ENCODE measurements around the gene UMAD1.

Gene UMAD1

DNA sequence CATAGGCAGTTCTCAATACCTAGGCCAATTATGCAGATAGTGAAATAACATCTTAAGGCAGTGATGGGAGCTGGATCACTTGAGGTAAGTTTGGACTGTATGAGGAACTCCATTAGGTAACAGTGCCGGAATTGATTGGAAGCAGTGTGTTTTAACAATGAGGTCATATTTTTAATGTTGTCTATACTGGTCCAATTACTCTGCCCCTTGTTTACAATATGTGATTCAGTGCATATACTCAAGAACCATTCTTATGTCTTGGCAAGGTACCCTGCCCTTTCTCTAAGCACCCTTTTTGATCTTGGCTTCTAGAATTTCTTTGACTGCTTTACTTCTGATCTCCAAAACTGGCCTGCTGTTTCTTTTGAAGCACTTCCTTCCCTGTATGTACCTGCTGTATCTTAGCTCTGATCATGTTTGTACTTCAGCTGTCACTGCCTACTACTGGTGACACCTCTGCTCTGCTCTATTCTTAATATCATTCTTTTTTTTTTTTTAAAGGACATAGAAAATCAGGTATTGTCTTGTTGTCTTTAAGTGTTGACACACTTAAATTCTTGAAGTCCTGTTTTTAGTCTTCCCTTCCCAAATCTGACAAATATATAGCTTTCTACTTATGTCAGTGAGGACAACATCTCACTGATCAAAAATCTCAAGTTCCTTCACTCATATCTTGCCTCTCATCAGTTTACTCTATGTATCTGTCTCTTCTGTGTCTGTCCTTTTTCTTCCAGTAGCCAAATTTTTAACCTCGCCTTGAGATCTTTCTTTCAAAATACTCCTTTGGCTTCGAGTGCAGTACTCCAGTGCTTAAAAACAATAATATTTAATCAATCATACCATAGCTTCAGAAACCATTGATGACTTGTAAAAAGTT is 124.2 kb downstream of the UMAD1 start:
- no peak for DNase-seq (ENCODE audit: low spot score)

DNA sequence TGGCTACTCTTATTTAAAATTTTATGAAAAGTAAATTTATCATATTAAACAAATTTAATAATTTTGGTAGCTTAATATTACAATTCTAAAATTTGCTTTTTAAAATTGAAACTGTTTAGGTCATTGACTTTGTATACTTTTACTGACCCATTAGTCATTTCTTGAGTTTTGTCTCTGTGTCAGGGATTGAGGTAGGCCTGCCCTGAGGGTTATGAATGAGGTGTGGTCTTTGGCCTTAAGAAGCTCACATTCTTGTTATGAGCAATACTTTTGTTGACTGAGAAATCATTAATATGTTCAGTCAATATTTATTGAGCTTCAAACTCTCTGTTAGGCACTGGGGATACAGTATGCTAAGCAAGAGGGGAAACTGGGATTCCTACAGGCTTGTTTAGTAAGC is 124.9 kb downstream of the UMAD1 start:
- DNase-seq (ENCODE audit: low spot score) = no peak

DNA sequence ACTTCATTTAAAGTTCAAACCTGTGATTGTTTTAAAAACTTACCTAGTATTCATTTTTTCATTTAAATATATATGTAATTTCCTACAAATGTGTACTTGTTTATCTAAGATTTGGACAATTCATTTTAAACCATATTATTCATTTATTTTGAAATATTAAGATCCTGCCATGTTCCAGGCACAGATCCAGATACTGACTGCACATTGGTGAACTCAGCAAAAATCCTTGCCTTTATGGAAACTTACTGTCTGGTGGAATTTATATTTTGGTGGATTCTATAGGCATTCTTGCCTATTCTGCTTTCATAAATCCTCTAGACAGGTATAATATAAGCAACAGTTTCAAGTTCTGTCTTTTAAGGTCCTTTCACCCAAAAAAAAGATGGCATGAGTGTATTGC is 126.1 kb downstream of the UMAD1 start:
- DNase-seq (ENCODE audit: low spot score) = no peak

DNA sequence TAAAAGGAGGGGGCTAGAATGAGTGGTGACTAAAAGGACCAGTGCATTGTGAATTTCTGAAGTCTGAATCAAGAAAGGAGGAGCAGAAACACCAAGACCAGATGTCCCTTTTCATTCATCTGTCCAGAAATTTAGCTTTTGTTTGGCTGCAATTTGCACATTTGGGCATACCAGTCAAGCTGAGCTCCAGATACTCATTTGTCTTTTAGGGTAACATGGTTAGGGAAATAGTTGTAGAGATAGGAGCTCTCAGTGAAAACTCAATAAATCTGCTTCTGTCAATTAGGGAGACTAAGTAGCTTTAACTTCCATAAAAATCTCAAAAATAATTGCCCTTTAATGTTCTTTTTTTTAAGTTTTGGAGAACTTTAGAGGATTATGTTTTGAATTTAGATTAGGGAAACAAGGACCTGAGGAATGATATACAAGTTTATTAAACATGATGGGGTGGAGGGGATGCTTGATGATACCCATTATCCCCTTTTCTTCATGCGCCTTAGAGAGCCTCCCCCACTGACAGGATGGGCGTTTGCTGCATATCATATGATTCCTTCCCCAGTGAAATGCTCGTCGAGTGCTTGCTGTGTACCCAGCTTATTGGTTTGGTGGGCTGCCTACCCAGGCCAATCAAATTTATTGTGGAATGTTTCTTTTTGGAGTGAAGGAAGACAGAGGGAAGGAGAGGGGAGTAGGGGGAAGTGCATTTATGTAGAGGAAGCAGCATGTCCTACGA is 128.6 kb downstream of the UMAD1 start:
- DNase-seq (ENCODE audit: low spot score) = no peak

DNA sequence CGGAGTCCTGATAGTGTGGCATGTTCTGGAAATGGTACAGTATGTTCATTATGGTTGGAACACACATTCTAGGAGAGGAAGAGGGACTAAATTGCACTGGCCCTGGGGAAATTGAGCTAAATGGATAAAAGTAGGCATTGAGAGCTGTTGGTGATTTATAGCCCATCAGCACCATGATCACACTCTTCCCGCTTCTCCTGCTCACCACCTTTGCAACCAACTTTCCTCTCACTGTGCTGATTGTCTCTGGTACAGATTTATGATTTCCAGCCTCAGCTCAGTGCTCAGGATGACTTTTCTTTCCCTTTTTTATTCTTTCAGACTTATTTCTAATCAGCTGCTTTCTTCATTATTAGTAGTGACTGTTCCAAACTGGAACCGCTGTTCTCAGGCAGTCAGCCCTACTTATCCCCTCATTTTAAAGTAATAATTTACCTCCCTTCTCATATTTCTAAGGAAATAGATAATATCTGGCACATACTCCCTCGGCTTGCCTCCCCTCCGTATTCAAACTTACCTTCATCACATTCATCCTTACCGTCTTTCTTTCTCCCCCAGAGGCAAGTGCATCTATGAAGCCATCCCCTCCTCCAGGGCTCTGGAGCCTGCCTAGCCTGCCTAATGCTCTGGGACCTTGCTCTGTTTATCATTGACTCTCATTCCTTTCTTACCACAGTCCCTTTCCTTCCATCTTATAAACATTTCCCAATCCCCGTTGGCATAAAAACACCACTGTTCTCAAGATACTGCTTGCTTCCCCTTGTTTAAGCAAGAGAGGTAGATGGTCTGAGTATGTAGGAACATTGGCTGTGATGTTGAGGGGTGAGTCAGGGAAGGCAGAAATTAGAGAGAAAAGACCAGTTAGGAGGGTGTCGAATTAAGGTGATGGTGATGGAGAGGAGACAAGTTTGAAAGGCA is 129.4 kb downstream of the UMAD1 start:
- DNase-seq (ENCODE audit: low spot score) = no peak

DNA sequence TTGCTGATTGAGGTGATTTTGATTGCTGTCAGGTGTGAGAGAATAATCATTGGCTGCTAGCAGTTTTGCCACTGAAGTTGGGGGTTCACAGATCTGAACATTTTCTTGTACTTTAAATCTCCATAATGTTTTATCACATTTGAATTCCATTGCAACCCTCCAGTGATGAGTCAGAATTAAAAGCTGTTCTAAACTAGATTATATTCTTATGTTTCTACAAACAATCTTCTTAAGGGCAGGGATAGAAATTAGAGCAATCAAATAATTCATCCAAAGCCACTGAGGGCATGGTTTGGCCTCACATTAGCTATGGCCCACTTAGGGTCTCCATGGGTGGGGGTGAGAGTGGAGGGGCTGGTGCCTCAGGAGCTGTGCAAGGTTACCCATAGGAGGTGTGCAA is 130.9 kb downstream of the UMAD1 start:
- DNase-seq (ENCODE audit: low spot score) = no peak

DNA sequence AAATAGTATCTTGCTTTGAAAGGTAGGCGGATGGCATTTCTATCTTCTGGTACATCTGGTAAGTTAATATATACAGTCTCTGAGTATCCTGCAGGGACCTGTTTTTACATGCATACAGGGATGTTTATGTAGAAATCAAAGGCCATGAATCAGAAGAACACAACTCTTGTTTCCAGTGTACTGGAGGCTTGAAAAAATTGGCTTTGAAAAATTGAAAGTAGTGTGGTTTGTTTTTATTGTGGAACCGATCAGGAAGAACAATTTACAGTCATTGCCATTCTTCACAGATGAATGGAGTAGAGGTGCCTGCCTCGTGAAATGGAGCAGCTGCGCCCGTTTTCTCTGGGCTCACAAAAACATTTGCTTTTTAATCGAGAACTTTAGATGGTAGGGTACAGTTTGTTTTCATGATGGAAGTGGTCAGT is 131.9 kb downstream of the UMAD1 start:
- DNase-seq (ENCODE audit: low spot score) = no peak

DNA sequence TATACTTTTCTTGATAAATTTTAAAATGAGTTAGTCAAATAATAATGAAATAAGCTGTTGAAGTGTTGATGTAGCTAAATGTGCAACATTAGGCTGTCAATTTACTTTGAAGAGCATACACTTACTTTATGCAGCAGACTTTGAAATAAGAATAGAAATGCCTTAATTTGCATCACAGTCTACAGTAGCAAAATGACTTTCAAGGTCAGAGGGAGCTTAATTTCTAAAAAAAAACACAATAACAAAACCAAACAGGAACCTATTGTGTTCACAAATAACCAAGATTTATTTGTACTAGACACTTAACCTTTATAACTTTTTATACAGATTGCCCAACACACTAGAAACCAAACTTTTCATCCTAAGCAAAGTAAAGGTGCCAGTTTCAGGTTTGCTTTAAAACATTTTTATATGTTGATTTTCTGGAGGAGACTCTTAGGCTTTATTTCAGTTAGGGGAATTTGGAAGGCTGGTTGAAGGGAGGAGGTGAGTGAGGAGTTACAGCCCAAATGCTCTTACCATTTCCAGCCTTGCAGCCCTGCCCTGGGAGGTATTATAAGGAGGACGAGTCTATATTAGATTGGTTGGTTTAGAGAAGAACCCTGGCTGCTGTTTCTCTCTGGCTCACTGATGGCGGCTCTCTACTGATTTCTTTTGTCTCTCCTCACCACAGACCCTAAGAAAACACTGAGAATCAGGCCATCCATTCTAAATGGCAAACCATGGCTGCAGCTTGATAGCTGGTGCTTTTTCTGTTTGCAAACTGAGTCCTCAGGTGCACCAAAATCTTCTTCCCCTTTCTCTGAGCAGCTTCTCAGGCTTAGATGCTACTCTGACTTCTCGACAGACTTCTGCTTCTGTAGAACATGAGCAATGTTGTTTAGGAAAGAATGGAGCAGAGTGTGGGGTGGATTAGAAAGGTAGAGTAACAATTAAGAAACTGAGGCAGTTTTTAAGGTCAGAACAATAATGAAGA is 133.1 kb downstream of the UMAD1 start:
- no peak for DNase-seq (ENCODE audit: low spot score)

DNA sequence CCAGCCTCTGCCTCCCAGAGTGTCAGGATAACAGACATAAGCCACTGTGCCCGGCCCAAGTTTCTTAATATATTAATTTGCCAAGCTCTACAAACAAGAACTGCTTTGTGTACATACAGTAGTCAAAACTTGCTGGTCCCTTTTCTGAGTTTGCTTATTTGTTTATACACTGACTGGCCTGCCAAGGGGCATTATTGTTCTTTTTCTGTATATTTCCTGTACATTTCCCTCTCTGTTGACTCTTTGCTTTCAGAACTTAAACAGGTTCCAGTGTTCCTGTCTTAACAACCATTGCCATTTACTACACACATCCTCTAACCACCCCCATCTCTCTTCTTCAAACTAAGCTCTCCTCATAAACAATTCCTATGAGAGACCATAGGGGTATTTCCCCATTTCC is 139.3 kb downstream of the UMAD1 start:
- no peak for DNase-seq (ENCODE audit: low spot score)

DNA sequence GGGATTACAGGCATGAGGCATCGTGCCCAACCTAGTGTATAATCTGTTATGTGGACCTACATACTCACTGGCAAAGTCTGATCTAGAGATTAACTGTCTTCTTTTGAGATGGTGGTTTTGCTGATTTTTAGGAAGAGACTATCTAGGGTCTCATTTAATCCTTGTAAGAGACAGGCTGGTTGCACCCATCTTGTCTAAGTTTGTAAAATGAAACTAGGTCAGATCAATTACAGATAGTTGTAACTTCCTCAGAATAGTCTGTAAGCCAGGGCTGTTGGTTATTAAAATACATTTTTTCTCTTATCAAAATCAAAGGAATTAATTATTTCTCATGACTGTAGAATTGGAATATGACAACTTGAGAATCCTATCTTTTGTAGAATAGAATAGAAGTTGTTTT is 142.4 kb downstream of the UMAD1 start:
- no peak for DNase-seq (ENCODE audit: low spot score)

DNA sequence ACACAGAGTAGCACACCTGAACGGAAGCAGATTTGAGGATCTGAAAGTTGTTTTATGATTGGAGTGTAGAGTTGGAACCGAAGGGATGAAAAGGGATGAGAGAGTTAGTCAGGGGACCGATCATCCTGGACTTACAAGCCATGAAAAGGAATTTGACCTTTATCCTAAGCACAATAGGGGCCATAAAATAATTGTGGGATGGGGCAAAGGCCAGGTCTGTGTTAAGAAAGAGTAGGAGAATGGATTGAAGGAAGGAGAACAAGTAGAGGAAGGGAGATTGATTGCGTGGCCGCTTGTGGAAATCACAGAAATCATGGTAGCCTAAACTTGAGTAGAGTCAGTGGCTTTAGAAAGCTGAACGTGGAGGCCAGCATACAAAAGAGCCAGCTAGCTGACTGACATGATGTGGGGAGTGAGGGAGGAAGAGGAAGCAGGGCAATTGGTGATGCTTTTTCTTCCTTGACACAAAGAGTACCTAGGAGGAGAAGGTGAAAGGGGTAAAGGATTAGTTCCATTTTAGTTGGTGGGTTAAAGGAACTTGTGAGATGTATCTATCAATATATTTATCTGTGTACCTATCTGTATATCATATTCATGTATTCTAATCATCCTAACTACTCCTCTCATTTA is 144.9 kb downstream of the UMAD1 start:
- no peak for DNase-seq (ENCODE audit: low spot score)

DNA sequence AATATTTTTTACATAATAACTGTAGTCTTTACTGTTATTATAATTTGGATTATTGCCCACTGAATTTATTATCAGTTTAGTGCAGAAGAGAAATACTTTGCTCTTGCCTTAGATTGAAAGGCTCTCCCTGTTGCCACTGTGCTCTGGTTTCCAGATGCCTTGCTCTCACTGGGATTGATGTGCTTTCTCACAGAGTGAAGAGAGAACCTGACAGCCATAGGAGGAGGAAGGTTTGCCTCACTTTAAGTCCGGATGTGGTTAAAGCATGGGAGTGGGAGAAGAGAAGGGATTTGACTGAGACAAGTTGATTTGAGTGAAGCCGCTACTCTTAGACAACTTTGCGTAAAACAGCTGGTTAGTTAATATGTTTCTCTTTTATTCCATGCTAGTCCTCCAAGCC is 146.0 kb downstream of the UMAD1 start:
- DNase-seq (ENCODE audit: low spot score) = no peak

DNA sequence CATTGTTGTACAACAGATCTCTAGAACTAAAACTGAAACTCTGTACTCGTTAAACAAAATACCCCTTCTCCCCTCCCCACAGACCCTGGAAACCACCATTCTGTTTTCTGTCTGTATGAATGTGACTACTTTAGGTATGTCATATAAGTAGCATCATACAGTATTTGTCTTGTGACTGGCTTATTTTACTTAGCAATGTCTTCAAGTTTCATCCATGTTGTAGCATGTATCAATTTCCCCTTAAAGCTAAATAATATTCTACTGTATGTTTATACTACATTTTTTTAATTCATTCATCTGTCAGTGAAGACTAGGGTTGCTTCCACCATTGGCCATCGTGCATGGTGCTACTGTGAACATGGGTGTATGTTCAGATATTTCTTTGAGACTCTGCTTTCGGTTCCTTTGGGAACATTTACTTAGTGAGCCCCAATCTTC is 149.0 kb downstream of the UMAD1 start:
- no peak for DNase-seq (ENCODE audit: low spot score)

DNA sequence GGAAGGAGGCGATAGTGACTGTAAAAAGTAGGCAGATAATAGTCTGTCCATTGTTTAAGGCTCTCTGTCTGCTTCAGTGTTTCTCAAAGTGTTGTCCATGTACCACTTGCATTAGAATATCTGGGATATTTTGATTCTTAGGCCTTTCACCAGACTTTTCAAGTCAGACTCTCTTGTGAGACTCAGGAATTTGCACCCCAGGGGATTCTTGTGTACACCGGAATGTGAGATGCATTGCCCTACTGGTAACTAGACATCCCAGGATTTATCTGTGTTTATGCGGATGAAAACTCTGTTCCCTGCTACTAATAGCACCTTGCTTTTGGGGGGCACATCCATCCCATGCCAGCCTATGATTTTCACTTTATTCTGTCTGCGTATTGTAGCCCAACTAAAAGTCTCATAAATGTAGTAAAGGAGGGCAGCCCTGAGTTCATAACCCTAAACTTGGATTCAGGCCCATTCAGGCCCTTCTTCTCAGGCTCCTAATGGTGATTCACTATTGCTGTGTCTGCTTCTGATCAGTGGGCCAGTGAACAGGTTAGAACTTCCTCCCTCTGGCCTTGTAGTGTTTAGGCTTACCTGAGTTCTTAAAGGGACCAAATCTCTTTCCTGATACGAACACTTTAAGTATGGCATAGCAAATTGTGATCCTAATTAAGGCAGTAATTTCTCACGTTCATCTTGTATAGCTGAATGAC is 149.6 kb downstream of the UMAD1 start:
- no peak for DNase-seq (ENCODE audit: low spot score)

DNA sequence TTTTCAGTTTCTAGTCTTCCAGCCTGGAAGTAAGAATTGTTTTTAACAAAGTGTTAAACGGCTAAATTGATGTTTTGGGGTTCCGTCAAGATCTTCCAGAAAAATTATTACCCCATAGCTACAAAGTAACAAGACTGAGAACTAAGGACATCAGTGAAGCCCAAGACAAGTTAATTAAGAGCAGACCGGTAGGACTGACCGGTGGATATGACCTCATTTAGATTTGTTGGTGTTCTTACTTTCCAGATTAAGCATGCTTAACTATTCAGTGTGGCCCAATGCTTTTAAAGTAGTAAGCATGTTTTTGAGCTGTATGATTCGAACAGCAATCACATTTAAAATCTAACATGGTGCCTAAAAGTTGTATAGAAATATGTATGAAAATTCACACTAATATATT is 151.0 kb downstream of the UMAD1 start:
- no peak for DNase-seq (ENCODE audit: low spot score)

DNA sequence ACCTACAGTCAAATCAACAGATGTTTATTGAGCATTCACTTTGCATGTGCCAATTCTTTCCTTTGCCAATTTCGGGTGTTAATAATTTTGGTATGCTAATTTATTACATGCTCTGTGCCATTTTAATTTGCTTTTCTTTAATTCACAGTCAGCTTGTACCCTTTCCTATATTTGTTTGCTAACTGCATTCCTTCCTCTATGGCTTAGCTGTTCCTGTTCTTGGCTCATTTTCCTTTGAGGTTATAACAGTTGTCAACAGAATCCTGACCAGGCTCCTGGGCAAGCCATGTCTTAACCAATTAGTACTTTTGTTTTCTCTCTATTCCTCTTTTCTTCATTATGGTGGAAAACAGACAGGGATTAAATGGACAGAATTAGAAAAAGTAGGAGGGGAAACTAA is 151.5 kb downstream of the UMAD1 start:
- no peak for DNase-seq (ENCODE audit: low spot score)

DNA sequence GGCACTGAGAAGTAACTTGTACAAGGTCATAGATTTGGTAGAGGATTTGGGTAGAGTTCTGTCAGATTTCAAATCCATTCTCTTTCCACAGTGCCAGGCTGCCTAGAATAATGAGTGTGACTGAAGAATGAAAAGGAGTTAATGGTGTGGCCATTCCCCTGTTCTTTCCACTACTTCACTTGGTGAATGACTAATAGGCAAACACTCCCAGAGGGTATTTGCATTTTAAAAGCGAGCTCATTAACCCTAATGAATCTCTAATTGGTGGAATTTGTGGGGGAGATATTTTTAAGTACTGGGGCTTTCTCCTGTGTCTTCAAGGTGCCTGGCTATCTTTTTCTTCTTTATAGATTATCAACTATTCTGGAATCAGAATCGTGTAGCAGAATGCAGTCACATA is 152.7 kb downstream of the UMAD1 start:
- no peak for DNase-seq (ENCODE audit: low spot score)

DNA sequence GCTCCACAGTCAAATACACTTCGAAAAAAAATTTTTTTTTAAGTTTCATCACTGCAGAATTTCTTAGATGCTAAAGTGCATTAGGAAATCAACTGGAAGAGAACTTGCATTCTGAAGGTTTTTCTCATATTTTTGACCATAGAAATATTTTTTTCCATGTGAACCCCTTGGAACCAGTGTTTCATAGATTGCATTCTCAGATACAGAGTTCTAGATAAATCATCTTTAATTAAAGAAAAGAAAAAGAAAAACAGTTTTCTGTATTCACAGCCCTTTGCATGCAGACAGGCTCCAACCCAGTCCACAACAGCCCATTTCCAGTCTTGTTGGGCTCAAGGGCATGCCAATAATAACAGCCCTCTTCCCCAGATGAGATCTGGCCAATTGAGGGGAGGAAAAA is 153.4 kb downstream of the UMAD1 start:
- no peak for DNase-seq (ENCODE audit: low spot score)

DNA sequence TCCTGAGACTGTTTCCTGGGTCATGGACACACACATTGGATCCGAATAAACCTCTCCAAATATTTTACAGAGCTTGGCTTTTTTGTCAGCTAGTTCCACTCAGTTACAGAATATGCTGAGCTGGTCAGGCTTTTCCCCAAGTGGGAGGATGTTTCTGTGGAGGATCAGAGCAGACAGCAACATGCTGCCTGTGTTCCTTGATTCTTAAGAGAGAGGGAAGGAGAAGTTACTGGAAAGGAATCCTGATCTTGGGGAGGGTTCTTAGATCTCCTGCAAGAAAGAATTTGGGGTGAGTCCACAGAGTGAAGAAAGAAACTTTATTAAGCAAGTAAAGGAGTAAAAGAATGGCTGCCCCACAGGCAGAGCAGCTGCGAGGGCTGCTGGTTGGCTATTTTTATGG is 154.7 kb downstream of the UMAD1 start:
- no peak for DNase-seq (ENCODE audit: low spot score)

DNA sequence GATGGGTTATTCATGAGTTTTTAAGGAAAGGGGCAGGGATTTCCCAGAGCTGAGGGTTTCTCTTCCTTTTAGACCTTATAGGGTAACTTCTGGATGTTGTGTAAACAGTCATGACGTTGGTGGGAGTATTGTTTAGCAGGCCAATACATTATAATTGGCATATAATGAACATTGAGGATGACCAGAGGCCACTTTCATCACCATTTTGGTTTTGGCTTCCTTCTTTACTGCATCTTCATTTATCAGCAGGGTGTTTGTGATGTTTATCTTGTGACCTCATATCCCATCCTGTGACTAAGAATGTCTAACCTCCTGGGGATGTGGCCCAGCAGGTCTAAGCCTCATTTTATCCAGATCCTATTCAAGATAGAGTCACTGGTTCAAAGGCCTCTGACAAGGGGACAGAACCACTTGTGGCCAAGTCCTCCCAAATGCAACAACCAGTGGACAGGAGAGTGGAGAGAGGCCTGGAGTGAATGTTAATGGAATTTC is 155.1 kb downstream of the UMAD1 start:
- DNase-seq (ENCODE audit: low spot score) = no peak

Data from left forelimb (tissue), 1 donor.